ENCODE data around the gene HS6ST1. TPM values are rescaled to one million over a fixed set of nuclear protein-coding genes. Genes with fewer than 3 reads are reported as not detected.
"Not testable (repeated sequence)": the region's sequence is repeated elsewhere in the genome, so short reads cannot be mapped to it uniquely, and the experiment has no call there.

The HS6ST1 gene
- total RNA-seq, 1 donor from 2014 or later: 8.3 TPM

DNA sequence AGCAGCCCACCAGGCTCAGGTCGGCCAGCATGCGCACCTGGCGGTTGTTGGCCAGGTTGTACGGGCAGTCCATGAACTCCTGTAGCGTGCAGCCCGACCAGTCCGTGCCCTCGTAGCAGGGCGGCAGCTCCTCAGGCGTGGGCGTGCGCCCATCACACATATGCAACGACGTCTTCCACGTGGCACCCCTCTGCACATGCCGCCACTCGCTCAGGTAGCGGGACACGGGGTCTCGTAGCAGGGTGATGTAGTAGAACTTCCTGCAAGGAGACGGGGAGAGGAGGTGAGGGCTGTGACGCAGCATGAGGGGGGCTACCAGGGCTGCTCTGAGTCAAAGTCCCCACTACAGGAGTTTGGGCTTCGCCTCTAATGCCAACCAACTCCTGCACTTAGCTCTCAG is 50.1 kb downstream of the HS6ST1 start:
- DNase-seq (ENCODE audit: low read depth in 2 of 2): not testable (repeated sequence)

DNA sequence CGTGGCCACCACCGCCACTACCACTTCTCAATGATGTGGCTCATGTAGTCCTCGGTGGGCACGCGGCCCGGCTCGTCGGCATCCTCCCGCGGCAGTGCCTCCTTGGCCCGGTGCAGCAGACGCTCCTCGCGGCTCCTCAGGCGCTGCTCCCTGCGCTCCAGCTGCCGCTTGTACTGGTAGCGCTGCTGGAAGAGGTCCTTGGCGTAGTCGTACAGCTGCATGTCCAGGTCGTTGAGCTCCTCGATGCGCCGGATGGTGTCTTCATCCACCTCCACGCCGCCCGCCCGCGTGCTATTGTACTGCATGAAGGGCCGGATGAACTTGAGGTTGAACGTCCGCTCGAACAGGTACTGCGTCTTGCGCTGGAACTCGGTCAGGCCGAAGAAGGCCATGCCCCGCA is 50.5 kb downstream of the HS6ST1 start:
- DNase-seq (ENCODE audit: low read depth in 2 of 2): not testable (repeated sequence)

DNA sequence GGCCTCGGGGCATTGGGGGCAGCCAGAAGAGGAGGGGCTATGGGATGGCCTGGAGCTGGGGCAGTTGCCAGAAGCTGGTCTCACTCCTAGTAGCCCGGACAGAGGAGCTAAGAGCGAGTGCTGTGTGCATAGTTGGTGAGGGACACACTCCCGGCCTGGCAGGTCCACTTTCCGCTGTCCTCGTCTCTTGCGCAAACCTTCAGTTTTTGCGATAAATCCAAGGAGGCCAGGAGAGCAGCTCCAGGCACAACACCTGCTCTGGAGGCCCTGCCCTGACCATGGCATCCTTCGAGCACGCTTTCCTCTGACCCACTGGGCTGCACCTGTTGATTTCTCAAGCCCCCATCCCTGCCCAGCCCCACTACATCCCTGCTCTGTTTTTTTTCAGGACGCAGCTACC is 51.0 kb downstream of the HS6ST1 start:
- DNase-seq (ENCODE audit: low read depth in 2 of 2): not testable (repeated sequence)

DNA sequence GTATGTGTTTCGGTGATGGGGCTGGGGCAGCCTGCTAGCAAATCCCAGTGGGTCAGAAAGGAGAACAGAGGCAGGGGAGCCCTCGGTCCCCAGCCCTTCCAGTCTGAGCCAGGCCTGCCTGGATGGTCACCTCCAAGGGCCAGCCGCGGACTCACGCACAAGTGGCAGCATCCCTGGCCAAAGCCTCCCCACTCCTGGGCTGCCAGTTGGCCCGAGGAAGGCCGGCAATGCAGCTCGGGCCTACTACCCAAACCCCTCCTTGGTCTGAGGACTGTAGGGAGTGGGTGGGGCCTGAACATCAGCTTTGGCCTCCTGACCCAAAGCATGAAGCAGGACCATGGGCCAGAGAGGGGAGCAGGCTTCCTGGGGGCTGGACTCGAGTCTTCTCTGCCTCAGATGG is 51.5 kb downstream of the HS6ST1 start:
- not testable (repeated sequence) for DNase-seq (ENCODE audit: low read depth in 2 of 2)

DNA sequence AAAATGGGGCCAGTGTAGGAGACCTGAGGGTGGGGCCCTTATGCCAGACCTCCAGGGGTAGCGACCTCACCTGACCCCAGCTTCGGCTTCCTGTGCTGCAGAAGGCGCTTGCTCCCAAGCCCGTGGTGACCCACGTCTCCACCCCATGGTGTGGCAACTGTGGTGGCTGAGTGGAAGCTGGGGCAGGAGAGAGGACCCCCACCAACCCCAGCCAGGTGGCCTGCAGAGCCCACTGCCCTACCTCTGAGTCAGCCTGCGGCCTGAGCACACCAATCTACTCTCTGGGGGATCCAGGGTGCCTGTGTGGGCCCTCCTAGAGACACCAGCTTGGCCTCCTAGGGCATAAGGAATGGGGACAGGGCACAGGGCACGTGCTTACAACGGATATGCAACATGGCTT is 52.2 kb downstream of the HS6ST1 start:
- DNase-seq (ENCODE audit: low read depth in 2 of 2): not testable (repeated sequence)

DNA sequence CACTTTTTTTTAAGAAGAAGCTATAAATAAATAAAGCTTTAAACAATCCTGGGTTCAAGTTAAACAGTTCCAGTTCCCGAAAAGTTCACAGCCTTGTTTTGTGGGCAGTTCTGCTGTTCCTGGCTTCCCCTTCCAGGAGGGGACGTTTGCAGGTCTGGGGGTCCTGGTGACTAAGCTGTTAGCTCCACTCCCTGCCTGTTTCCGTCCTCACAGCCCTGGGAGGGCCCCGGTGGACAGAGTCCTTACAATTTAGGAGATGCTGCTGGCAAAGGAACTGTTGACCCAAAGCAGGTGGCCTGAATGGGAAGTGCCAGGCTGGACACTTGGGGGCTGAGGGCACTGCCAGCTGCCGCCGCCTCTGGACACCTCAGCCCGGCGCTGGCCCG is 53.1 kb downstream of the HS6ST1 start:
- DNase-seq (ENCODE audit: low read depth in 2 of 2): not testable (repeated sequence)

DNA sequence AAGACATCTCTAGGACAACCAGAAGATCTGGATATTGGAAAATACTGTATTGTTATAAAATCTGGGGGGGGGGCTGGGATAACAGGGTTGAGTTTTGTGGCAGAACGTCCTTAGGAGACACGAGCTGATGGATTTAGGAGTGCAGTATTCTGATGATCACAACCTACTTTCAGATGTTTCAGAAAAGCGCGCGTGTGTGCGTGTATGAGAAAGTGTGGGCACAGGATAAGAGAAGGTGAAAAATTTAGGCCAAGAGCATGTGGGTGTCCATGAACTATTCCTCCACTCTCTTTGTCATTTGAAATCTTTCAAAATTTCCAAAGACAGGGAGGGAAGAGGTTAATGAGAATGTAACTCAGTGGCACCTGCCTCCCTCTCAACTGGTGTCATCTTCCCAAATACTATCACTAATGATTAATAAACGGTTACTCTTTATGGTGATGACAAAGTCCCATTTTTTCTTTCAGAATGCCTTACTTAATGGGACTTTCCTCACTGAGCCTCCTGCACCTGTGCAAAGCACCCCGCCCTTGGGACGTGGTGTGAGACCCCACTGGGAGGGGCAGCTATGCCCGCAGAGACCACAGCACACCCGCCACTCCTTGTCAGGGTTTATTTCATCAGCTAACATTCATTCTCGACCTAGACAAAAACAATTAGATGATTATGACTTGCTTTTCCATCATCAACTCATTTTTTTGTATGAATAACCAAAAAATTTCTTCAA is 53.6 kb downstream of the HS6ST1 start:
- no peak for DNase-seq (ENCODE audit: low read depth in 2 of 2)

DNA sequence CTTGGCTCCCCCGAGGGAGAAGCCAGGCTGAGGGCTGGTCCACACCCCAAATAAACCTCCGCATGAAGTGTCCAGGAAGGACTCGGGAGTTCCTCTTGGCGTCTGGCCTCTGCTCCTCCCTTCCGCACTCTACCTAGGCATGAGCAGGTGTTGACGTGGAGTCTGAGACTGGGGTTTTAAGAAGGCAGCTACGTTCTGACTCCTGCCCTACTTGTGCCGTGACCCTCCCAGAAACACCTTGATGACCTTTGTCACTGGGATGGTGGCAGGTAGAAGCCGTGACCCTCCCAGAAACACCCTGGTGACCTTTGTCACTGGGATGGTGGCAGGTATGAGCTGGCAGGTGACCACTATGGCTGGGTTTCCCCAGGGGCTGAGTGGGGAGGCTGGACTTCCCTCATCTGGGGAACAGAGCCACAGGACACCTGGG is 54.8 kb downstream of the HS6ST1 start:
- DNase-seq (ENCODE audit: low read depth in 2 of 2): no peak

DNA sequence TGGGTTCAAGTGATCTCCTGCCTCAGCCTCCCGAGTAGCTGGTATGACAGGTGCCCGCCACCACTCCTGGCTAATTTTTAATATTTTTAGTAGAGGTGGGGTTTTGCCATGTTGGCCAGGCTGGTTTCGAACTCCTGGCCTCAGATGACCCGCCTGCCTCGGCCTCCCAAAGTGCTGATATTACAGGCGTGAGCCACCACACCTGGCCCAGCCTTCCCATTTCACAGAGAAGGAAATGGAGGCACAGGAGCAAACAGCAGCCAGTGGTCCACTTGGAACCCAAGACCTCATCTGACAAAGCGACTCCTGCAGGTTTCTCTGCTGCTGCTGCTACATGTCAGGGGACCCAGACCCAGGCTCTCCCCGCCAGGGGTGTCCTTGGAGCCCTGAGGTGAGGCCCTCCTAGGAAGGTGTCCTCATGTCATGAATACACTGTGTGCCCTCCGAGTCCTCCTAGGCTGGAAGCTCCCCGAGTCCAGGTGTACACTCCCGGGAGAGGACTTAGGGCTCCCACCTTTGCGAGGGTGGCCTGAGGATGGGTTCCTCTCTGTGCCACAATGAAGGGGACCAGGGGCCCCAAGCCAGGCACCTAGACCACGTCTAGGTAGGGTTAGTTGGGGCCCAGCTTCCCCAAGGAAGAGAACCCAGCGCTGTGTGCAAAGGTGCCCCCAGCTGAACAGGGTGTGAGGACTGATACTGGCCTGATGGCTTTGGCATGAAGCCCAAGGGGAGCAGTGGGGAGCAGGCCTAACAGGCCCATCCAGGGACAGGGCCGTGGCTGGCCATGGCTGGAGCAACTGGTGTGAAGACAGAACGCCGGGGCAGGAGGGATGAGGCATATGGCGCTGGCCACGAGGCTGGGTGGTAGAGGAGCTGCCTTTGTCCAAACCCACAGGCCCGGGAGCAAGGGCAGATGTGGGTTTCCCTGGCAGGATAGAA is 56.1 kb downstream of the HS6ST1 start:
- no peak for DNase-seq (ENCODE audit: low read depth in 2 of 2)

DNA sequence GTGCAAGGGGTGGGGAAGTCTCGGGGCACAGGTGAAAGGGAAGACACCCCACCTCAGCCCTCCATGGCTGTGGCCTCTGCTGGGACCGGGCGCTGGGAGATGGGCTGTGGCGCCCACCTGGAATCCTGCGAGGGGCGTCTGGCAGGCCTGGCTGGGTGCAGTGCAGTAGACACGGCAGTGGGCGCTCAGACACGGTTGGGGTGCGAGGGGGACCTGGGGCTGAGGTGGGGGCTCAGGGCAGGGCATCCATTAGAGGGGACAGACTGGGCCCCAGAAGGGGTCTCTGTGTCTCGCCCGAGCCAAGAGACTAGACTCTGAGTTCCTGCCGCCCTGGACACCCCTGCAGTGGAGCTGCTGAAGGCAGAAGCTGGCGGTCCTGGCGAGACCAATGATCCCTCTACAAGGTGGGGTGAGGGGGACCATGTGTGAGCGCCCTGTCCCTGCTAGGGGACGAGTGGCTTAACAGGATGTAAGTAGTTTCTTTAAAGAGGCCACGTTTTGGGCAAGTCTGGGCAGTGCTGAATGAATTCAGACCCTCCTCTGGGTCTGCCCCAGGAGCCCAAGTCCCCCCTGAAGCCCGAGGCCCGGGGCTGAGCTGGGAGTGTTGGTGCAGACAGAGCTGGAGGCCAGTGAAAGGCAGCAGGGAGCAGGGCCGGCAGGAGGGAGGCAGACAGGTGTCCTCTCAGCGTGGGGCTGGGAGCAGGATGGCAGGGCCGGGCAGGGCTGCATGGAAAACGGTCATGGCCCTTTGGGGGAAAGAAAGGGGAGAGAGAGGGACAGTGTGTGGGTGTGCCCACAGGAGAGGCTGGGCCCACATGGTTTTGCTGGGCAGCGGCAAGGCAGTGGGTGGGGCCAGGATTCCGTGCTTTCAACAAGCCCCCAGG is 57.2 kb downstream of the HS6ST1 start:
- no peak for DNase-seq (ENCODE audit: low read depth in 2 of 2)

DNA sequence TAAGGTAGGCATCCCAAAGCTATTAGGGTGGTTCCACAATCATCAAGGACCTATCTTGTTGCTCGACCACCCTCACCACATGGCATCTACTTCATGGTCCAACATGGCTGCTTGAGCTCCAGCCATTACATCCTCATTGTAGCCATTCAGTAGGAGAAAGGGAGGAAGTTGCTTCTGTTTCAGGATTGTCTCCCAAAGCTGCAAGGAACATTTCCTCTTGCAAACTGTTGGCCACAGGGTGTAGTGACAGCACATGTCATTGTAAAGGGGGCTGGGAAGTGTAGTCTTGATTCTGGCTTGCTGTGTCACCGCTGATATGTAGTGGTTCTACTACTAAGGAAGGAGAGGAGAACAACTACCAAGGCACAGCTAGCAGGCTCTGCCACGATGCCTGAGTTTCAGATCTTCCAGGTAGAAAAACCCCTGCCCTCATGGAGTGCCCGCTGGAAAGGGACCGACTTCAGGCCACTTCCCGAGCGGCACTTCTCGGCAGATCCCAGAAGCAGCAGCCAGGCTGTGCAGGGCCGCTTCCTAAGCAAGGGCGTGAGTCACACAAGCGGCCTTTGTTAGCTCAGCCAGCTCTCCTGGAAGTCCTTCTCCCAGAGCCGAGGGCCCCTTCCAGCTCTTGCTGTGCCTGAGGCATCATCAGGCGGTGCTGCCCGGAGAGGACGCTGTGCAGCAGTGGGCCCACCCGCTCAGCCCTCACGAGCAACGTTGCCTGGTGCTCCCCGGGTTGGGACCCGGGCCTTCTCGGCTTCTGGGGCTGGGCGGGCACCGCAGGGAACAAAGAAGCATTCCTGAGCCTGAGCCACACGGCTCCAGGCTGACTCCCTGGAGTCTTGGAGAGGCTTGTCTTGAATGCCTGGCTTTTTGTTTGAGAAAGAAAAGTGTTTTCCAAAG is 58.2 kb downstream of the HS6ST1 start:
- DNase-seq (ENCODE audit: low read depth in 2 of 2): no peak

DNA sequence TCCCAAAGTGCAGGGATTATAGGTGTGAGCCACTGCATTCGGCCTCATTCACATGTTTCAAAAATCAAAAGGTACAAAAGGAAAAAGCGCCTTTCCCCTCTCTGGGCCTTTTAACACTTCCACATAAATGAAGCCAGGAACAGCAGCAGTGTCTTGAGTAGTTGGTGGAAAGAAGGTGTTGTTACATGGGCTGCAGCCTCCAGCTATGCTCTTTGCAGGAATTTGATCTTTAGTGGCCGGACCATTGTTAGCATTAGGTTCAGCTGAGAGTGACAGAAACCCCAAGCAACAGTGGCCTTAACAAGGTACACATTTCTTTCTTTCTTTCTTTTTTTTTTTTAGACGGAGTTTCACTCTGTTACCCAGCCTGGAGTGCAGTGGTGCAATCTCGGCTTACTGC is 59.1 kb downstream of the HS6ST1 start:
- DNase-seq (ENCODE audit: low read depth in 2 of 2): no peak

DNA sequence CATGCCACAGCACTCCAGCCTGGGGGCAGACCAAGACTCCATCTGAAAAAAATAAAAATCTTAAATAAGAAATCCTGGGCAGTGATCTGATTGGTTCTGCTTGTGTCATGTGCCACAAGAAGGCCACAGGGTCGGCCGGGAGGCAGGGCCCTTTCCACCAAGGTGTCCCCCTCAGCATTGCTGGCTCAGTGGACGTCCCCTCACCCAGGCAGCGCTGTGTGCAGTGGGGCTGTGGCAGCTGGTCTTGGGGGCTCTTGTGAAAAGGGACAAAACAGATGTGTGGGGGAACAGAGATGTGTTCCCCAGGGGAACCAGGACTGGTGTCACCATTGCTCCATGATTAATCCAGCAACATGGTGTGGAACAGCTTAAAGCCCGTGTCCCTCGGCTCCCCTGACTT is 60.5 kb downstream of the HS6ST1 start:
- no peak for DNase-seq (ENCODE audit: low read depth in 2 of 2)

DNA sequence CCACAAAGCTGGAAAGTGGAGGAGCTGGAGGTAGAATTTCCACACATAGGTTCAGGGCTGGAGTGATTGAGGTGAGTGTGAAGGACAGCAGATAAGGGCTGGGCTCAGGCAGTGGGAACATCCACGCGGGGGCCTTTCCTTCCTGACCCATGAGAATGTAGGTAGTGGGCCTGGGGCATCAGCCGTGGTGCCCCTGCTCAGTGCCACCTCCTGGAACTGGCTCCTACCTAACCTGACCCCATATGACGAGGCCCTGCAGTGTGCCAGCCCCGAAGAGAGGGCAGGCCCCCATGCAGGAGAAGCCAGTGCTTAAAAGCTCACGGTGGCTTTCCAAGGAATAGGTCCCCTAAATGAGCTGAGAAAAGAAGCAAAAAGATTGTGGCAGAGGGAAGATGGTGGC is 66.2 kb downstream of the HS6ST1 start:
- DNase-seq (ENCODE audit: low read depth in 2 of 2): no peak

DNA sequence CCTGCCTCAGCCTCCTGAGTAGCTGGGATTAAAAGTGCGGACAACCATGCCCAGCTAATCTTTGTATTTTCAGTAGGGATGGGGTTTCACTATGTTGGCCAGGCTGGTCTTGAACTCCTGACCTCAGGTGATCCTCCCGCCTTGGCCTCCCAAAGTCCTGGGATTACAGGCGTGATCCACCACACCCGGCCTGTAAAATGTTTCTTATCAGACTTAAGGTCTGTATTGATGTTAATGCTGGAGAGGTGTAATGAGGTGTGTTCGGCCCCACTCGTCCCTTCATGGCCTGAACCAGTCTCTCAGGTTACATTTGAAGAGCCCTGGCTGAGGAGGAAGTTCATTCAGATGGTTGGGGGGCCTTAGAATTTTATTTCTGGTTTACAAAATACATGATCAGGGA is 66.6 kb downstream of the HS6ST1 start:
- DNase-seq (ENCODE audit: low read depth in 2 of 2): not testable (repeated sequence)

DNA sequence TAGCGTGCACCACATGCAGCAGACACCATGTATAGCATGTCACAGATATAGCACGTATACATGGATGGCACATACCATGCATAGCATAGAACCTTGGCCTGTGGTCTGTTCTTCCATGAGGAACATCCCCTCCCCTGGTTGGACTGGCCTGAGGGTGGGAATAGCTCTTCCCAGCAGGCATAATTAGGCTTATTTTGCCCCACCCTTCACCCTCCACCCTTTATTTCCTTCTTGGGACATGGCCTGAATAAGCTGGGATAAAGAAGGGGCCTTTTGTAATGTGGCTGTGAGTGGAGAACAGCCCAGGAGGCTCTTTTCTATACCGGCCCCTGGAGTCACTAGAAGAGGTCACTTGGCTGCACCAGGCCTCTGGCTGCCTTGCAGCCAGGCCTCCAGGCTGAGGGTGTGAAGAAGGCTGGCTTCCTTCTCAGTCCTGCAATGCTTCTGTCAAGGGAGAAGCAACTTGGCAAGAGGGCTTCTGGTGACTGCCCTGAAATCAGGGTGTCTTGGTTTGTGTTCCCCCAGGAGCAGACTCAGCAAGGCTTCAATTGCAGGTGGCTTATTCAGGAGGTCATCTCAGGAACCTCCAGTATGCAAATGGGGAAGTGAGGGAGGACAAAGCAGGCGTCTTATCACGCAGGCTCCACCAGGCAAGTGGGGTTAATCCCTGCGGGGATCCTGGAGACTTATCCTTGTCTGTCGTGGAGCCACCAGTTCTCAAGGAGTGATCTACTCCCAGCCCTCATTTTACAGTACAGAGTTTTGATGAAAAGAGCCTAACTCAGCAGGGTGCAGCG is 68.2 kb downstream of the HS6ST1 start:
- no peak for DNase-seq (ENCODE audit: low read depth in 2 of 2)

DNA sequence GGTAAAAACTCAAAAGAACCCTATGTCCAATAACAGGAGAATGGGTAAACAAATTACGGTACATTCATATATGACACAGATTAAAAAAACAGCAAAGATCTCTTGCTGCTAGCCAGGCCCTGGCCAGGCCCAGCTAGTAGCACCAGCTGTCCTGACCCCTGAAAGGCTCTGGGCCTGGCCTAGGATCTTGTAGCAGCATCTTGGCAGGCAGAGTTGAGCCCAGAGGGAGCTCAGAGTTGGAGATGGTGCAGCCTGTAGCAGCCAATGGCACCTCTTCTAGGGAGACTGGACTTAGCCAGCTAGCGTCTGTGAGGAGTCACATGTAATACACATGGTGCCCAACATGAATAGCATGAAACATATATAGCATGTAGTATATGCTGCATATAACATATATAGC is 69.1 kb downstream of the HS6ST1 start:
- DNase-seq (ENCODE audit: low read depth in 2 of 2): no peak

DNA sequence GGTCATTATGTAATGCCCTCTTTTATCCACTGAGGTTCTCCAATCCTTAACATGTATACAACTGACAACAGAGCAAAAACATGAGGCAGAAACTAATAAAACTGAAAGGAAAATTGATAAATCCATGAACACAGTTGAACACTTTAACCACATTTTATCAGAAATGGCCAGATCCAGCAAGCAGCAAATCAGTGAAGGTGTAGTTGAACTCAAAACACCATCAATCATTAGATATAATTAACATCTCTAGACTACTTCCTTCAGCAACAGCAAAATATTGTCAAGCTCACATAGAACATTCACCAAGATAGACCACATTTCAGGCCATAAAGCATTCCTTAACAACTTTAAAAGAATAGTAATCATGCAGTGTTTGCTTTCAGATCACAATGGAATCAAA is 72.9 kb downstream of the HS6ST1 start:
- no peak for DNase-seq (ENCODE audit: low read depth in 2 of 2)

DNA sequence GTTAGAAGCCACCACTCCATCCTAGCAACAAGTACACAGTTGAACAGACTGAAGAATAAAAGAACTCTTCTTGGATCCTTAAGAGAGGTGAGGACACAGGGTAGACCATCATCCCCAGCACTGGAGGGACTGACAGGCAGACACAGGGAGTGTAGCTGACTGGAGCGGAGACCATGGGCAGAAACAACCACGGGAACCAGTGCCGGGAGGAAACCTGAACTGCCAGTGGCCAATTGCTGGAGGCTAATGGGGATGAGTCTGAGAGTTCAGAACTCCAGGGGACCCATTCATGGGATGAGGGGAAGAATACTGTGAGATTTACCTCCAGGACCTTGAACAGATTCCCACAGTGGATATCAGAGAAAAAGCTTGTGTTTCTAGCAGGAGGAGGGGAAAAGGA is 76.8 kb downstream of the HS6ST1 start:
- no peak for DNase-seq (ENCODE audit: low read depth in 2 of 2)
